ENCODE data around the gene ANKRD24.
"Not testable (repeated sequence)": the region's sequence is repeated elsewhere in the genome, so short reads cannot be mapped to it uniquely, and the experiment has no call there.

- TF ChIP-seq CTCF (conservative IDR thresholded peaks at IDR 0.05; ENCODE audit: low read depth, low read length); EZH2 (IDR thresholded peaks at IDR 0.05; ENCODE audit: borderline replicate concordance, low read depth, low read length, poor library complexity, severe bottlenecking): not testable (repeated sequence)
Measured at GRCh38 chr19:4237510-4237909, 55.0 kb downstream of the ANKRD24 start.

Measured in A673 (cell line).